Cerebellar nuclear complex (tissue), 1 donor: Measurements from ENCODE around the gene ENTPD5.
"Not testable (repeated sequence)": the region's sequence is repeated elsewhere in the genome, so short reads cannot be mapped to it uniquely, and the experiment has no call there.

Source experiments
- DNase-seq, 2 experiments: peaks; one replicate each; lab custom pipeline; 2025; lab: John Stamatoyannopoulos, UW

ENTPD5 gene

DNA sequence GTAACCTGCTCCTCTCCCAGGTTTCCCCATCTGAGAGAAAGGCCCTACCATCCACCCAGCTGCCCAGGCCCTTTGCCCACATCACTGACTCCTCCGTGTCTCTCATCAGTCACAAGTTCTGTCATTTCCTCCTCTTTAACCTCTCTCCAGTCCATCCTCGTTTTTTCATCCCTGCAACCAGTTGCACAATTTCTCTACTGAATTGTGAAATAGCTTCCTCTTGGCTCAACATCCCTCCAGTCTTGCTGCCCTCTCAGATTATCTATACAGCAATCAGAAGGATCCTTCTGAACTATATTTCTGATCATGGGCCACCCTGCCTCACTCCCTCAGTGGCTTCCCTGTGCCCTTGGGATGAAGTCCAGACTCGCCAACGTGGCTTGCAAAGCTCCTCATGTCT, 76.0 kb downstream of the ENTPD5 start:
- no peak for DNase-seq

DNA sequence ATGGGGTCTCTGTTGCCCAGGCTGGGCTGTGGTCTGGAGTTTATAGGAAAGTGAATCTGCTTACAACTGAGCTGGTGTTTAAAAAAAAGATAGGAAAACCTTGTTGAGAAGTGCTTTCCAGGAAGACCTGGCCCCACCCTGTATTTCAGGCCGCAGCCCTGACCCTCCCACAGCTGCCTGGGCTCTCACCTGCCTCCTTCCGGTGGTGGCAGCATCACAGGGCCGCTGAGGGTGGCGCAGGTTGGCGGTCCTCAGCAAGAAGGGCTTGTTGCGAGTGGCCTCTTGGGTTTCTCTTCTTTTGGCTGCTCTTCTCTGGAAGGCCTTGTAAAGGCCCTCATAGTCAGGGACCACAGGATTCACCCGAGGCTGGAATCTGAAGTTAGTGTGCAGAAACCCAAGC, 76.9 kb downstream of the ENTPD5 start:
- DNase-seq, result no peak

DNA sequence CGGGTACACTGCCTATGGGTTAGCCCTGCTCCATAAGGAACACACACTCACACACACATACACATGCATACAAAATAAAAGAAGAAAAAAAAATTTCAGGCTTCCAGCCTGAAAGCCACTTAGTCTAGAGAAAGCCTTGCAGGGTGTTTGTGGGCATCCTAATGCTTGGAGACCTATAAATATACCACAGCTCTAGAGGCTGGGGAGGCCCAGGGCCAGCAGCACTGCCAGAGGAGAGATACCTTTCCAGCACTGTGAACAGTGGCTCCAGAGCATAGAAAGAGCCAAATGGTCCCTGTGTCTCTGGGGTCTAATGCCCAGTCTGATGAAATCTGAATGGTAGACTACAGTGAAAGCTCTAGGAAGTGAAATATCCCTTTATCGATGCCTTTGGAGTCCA, 82.1 kb downstream of the ENTPD5 start:
- no peak for DNase-seq

DNA sequence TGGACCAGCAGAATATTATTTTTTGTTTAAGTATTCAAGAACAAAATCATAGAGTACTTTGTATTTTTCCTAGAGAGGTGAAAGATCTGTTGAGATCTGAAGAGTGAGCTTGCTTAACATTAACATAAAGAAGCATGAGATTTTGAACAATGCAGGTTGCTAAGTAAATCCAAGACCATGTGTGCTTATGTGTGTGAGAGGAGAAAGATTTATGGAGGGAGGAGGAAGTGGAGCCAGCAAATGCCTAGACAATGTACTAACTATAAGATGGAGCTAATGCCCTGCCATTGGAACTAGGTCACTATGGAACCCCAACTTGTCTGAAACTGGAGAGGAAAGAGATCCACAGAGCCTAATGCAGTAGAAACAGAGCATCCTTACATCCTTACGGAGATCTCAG, 82.5 kb downstream of the ENTPD5 start:
- no peak for DNase-seq

DNA sequence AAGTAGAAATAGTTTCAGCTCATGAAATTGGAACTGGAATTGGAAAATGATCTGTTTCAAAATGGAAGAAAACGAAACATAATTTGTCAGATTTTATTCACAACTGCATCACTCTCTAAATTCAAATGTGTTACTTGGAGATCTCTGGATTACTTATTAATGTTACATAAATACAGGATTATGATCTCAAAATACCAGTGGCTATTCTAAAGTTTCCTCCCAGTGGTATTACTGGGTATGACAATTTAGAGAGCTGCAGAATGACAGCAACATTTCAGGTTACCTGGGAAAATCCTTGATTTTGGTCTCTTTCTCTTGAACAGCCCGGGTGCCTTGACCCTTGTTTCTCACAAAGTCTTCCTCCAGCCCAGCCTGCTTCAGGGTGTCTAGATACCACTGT, 83.4 kb downstream of the ENTPD5 start:
- DNase-seq, result no peak

DNA sequence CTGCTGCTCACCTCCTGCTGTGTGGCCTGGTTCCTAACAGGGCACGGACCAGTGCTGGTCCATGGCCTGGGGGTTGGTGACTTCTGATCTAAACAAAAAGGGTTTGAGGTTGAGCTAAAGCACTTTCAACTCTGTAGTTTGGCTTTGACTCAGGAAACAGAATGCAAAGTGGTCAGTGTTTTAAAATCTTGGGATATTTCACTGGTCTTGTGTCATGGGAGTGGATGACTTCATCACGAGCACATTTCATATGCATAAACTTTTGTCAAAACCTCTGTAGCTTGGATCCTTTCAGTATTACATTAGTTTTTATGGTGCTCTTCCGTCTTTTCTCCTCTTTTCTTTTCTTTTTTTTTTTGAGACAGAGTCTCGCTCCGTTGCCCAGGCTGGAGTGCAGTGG, 94.8 kb downstream of the ENTPD5 start:
- no peak for DNase-seq

DNA sequence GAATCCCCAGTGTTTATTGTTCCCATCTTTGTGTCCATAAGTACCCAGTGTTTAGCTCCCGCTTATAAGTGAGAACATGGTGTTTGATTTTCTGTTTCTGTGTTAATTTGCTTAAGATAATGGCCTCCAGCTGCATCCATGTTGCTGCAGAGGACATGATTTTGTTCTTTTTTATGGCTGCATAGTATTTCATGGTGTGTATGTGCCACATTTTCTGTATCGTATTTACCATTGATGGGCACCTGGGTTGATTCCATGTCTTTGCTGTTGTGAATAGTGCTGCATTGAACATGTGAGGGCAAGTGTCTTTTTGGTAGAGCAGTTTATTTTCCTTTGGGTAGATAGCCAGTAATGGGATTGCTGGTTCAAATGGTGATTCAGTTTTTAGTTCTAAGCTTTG, 99.6 kb downstream of the ENTPD5 start:
- not testable (repeated sequence) for DNase-seq

DNA sequence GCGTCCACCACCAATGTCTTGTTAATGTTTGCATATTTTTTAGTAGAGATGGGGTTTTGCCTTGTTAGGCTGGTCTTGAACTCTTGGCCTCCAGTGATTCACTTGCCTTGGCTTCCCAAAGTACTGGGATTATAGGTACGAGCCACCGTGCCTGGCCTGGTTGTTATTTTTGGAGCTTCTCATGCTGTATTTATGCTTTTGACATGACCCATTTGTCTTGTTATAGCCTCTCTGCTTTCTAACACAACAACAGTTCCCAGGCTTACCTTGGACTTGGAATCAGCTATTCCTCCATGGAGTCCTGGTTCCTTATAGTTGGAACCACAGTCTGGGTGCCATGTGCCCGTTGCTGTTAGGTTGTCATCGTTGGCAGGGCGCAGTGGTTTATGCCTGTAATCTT, 102.8 kb downstream of the ENTPD5 start:
- no peak for DNase-seq

DNA sequence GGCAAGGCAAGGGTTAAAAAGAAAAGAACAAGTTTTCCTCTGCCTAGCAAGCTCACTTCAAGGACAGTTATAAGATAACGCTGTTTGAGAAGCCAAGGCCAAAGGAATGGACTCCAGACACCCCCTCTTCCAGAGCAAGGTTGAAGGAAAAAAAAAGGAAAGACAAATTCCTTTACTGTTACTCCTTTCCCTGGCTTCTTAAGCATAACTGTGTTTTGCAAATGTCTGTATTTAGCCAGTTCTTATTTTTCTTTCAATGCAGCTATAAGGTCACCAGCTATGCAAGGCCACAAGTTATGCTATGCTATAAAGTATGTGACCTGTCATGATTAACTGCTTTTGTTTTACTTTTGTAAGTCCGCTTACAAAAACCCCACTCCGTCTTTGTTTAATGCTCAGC, 105.8 kb downstream of the ENTPD5 start:
- DNase-seq, result no peak

GRCh38 chr14:73909681-73910080, 109.4 kb downstream of the ENTPD5 start:
- DNase-seq, result no peak
